ENCODE data around the gene ING4. TPM values are rescaled to one million over a fixed set of nuclear protein-coding genes. Genes with fewer than 3 reads are reported as not detected.

ING4 gene
- total RNA-seq, 4 donors from 2014 or later, result 8.3 to 37.0 (median 26.9) TPM

DNA sequence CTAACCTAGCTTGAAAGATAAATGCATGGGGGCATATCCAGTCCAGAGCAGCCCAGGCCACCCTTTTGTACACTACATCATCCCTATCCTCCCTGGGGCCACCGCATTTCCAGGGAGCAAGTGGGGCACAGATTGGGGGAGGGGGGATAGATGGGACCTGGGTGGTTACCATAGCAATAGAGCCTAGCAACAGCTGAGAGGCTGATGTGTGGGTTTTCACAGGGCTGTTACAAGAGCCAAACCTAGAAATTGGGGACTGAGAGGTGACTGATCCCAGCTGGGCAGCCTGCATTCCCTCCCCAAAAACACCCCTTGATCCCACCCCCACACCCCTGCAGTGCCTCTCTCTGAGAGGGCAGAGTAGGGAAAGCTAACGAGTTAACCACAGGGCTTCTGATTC is 30.0 kb upstream of the ING4 start:
- H3K27me3 ChIP-seq, result peaks cover 0 to 37% (median under 1%) of the 10 kb centered on the region in 4 donors
- no peak overlapping the region for H3K27ac ChIP-seq
- DNase-seq, result no peak
- H3K4me3 ChIP-seq, result no peak overlapping the region
- H3K4me1 ChIP-seq, result peaks cover 7 to 27% (median 11%) of the 10 kb centered on the region in 3 donors
- WGBS, 2 donors, result 67 to 80% methylated on average over 1 of the region's 2 CpGs
- intact Hi-C loops (cut with DNase I), result no loop called here
- H3K36me3 ChIP-seq, result no peaks in the 10 kb centered on the region
- no peaks in the 10 kb centered on the region for H3K9me3 ChIP-seq
- no peak for TF ChIP-seq POLR2A (IDR thresholded peaks at IDR 0.05)
- TF ChIP-seq, protein P1, sequence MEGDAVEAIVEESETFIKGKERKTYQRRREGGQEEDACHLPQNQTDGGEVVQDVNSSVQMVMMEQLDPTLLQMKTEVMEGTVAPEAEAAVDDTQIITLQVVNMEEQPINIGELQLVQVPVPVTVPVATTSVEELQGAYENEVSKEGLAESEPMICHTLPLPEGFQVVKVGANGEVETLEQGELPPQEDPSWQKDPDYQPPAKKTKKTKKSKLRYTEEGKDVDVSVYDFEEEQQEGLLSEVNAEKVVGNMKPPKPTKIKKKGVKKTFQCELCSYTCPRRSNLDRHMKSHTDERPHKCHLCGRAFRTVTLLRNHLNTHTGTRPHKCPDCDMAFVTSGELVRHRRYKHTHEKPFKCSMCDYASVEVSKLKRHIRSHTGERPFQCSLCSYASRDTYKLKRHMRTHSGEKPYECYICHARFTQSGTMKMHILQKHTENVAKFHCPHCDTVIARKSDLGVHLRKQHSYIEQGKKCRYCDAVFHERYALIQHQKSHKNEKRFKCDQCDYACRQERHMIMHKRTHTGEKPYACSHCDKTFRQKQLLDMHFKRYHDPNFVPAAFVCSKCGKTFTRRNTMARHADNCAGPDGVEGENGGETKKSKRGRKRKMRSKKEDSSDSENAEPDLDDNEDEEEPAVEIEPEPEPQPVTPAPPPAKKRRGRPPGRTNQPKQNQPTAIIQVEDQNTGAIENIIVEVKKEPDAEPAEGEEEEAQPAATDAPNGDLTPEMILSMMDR (IDR thresholded peaks at IDR 0.05), result no peak

DNA sequence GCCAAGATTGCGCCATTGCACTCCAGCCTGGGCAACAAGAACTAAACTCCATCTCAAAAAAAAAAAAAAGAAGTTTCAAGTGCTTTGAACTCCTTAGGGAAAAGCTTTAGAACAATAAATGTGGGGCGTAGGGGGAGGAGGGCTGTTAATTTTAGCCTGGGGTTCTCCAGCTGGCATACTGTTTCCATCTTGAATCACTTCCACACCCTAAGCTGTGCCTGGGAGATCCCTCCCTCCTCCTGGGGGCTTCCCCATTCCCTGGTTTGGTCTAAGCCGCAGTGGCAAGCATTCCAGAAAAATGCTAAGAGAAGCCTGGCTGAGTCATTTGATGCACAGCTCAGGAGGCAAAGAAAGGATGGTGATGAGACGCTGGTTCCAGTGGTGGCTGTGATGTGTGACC is 28.6 kb upstream of the ING4 start:
- DNase-seq, result no peak
- 43 to 60% methylated on average over 4 of the region's 4 CpGs for WGBS, 2 donors
- TF ChIP-seq POLR2A (IDR thresholded peaks at IDR 0.05), result no peak
- TF ChIP-seq, protein P1 (IDR thresholded peaks at IDR 0.05), result no peak
- Histone ChIP-seq H3K4me1 (peaks cover 7 to 41% (median 25%) of the 10 kb centered on the region in 3 donors), H3K4me3 (no peak overlapping the region), H3K27ac (no peak overlapping the region), H3K36me3 (peaks cover 0 to 4% (median 0%) of the 10 kb centered on the region in 3 donors), H3K27me3 (peaks cover 0 to 22% (median 0%) of the 10 kb centered on the region in 4 donors), H3K9me3 (no peaks in the 10 kb centered on the region)
- intact Hi-C loops (cut with DNase I), result no loop called here

DNA sequence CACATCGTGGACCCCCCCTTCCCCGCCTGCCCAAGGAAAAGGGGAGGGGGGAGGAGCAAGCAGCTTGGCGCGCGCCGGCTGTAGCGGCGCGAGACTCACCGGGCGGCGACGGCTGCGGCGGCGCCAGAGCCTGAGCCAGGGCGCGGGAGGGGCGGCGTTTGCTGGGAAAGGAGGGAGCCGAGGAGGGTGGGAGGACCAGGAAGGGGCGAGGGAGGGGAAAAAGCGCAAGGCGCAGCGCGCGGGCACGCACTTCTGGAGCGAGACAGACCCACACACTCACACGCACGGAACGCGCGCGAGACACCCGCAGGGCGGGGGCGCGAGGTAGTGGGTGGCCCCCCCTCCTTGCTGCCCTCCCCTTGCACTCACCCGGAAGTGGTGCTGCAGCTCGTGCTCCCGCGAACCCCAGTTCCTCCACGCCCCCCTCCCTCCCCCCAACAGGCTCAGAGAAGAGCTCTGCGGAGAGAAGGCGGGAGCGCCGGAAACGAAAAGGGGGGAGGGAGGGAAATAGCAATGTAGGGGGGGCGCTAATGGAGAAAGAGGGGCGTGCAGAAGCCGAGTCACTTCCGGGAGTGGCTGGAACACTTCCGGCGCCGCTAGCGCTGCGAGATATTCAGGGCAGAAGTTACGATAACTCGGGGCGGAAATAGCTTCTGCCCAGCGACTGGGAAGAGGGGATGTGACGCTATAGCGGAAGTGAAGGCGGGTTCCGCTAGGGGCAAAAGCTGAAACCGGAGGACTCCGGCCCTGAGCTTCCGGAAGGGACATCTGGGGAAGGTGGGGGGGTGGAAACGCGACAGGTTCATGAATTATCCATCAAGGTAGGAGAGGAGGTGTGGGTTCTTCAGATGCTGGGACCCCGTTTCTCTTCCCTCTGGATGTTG is 26.3 kb upstream of the ING4 start, which contains the start of gene ZNF384:
Gene ZNF384, minus strand, starts transcription at position 377 of the 884 bp plus-strand sequence. CDS start 9,855 bp downstream, outside the sequence.
- TF ChIP-seq POLR2A (IDR thresholded peaks at IDR 0.05), result peak in 1 of 4 donors; percentile 52
- TF ChIP-seq, protein P1 (IDR thresholded peaks at IDR 0.05), result peak in 3 of 6 experiments; percentile 23 to 53 (median 48)
- Histone ChIP-seq H3K36me3 (peaks cover 0 to 24% (median 0%) of the 10 kb centered on the region in 3 donors), H3K4me1 (peaks cover 7 to 62% (median 25%) of the 10 kb centered on the region in 3 donors), H3K27ac (peak within 1 kb of the TSS; percentile 94 to 99 (median 98)), H3K9me3 (no peaks in the 10 kb centered on the region), H3K4me3 (peak within 1 kb of the TSS; percentile 84 to 93 (median 86)), H3K27me3 (peaks cover 0 to 4% (median 0%) of the 10 kb centered on the region in 4 donors)
- peak; percentile 93 for DNase-seq
- 0% methylated on average over 19 to 24 of the region's 72 CpGs for WGBS, 2 donors
- intact Hi-C loops (cut with DNase I), result no loop called here

DNA sequence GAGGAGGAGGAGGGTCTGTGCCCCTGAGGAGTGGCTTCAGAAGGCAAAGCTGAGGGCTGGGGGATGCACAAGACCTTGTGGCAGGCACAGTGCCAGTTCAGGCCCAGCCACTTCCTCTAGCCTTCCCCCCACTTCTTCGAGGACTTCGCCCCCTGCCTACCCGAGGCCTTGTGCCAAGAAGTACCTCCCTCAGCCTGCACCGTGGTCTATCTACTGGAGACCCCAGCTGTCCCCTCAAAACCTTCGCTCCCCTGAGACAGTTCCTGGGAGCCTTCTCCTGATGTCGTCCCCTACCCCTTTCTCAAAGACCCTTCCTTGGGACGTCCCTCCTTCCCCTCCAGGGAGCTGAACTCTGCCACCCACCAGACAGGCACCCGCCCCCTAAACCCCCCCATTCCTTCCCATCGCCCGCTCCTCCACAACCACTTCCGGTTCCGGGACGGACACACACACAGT is 25.7 kb upstream of the ING4 start:
- TF ChIP-seq POLR2A (IDR thresholded peaks at IDR 0.05), result no peak
- TF ChIP-seq, protein P1 (IDR thresholded peaks at IDR 0.05), result no peak
- no peaks in the 10 kb centered on the region for H3K27me3 ChIP-seq
- H3K4me1 ChIP-seq, result peaks cover 7 to 67% (median 25%) of the 10 kb centered on the region in 3 donors
- 0 to 5% methylated on average over 3 to 6 of the region's 13 CpGs for WGBS, 2 donors
- H3K27ac ChIP-seq, result peak overlapping the region; percentile 94 to 99 (median 98)
- intact Hi-C loops (cut with DNase I), result no loop called here
- peak; percentile 54 for DNase-seq
- H3K36me3 ChIP-seq, result peaks cover 0 to 30% (median 2%) of the 10 kb centered on the region in 3 donors
- H3K4me3 ChIP-seq, result peak overlapping the region; percentile 84 to 93 (median 86)
- H3K9me3 ChIP-seq, result no peaks in the 10 kb centered on the region

DNA sequence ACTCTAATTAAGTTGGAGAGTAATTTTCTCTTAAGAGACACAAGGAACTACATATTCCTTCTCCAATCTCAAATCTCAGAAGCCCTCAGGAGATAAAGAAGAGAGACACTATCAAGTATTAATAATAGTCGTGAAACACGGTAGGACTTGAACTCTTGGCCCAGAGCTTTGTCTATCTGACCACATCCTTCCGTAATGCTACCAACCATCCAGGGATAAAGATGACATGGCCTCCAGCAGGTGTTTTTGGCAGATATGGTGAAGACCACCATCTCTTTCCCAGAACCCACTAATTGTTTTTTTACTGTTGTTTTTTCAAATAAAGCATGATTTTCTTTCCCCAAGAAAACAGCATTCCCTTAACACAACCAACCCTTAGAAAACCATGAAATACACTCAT is 22.9 kb upstream of the ING4 start:
- H3K9me3 ChIP-seq, result no peaks in the 10 kb centered on the region
- 76 to 79% methylated on average over 3 of the region's 3 CpGs for WGBS, 2 donors
- intact Hi-C loops (cut with DNase I), result no loop called here
- no peak overlapping the region for H3K27ac ChIP-seq
- no peak overlapping the region for H3K4me3 ChIP-seq
- peaks cover 7 to 68% (median 25%) of the 10 kb centered on the region in 3 donors for H3K4me1 ChIP-seq
- H3K27me3 ChIP-seq, result no peaks in the 10 kb centered on the region
- H3K36me3 ChIP-seq, result peaks cover 8 to 57% (median 8%) of the 10 kb centered on the region in 3 donors
- no peak for DNase-seq
- TF ChIP-seq, protein P1 (IDR thresholded peaks at IDR 0.05), result no peak
- TF ChIP-seq POLR2A (IDR thresholded peaks at IDR 0.05), result no peak

All from esophagus squamous epithelium (tissue), 5 donors.